ENCODE results near the gene ZNF627.
A peak's percentile ranks its signal among the peaks of the same experiment; 100 is the strongest.

ZNF627 gene

DNA sequence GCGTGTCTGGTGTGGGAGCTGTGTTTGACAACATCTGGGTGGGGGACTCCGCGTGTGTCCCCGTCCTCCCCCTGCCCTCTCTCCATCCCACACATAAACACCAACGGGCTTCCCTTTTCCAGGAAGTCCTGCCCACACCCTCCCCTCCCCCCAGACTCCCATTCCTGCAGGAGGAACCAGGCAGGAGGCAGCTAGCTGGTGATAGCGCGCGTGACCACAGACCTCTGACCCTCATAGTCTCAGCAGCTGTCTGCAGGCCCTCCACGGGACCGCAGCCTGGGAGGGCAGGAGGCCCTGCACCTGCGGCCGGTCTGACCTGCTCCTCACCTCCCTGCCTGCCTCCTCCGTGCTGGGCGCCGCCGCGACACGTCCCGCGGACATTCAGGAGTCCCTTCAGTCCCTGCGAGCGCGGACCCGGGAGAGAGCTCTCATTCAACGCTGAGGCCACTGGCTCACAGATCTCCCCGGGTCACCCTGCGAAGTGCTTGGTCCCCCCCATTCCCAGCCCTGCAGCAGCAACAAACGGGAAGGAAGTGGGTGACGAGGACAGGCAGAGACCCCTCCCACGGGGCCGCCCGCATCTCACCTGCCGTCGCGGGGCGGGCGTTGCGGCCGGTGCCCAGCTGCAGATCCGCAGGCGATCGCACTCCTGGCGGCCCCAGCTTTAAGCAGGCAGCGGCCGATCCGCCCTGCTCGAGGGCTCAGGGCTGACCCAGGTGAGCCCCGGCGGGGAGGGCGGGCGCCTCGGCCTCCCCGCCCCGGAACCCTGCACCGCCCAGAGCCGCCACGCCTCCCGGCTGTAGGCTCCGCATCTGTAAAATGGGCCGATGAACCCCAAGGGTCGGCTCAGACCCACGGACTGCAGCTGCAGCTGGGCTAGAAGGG lies 18.8 kb upstream of the ZNF627 start:
- H3K9me3 ChIP-seq (ENCODE audit: insufficient read depth, low read length, severe bottlenecking) = no peaks in the 10 kb centered on the region
- H3K79me2 ChIP-seq (ENCODE audit: insufficient read depth, low read length) = no peaks in the 10 kb centered on the region
- DNase-seq (no peak), ATAC-seq (ENCODE audit: insufficient read depth, low read depth) (no peak)
- H3K4me3 ChIP-seq (ENCODE audit: low read depth in 1 of 2, low read length in 2 of 2) = no peak overlapping the region
- no peaks in the 10 kb centered on the region for H3K27me3 ChIP-seq (ENCODE audit: insufficient read depth, low read length, poor library complexity)
- H3K27ac ChIP-seq (ENCODE audit: low read length) = no peak overlapping the region
- H3K9ac ChIP-seq (ENCODE audit: low read depth, low read length) = no peak overlapping the region
- no peaks in the 10 kb centered on the region for H4K20me1 ChIP-seq (ENCODE audit: insufficient read depth, low read length)
- H2AFZ ChIP-seq (ENCODE audit: low read depth, low read length) = no peak overlapping the region
- H3K4me2 ChIP-seq (ENCODE audit: insufficient read depth, low read length) = no peak overlapping the region
- TF ChIP-seq EZH2 (IDR thresholded peaks at IDR 0.05; ENCODE audit: borderline replicate concordance, low read depth, low read length, severe bottlenecking) = no peak
- TF ChIP-seq, protein P1, sequence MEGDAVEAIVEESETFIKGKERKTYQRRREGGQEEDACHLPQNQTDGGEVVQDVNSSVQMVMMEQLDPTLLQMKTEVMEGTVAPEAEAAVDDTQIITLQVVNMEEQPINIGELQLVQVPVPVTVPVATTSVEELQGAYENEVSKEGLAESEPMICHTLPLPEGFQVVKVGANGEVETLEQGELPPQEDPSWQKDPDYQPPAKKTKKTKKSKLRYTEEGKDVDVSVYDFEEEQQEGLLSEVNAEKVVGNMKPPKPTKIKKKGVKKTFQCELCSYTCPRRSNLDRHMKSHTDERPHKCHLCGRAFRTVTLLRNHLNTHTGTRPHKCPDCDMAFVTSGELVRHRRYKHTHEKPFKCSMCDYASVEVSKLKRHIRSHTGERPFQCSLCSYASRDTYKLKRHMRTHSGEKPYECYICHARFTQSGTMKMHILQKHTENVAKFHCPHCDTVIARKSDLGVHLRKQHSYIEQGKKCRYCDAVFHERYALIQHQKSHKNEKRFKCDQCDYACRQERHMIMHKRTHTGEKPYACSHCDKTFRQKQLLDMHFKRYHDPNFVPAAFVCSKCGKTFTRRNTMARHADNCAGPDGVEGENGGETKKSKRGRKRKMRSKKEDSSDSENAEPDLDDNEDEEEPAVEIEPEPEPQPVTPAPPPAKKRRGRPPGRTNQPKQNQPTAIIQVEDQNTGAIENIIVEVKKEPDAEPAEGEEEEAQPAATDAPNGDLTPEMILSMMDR (IDR thresholded peaks at IDR 0.05; ENCODE audit: borderline replicate concordance, extremely low read depth, low read length, poor library complexity, severe bottlenecking) = no peak
- peaks cover 20% of the 10 kb centered on the region for H3K4me1 ChIP-seq (ENCODE audit: insufficient read depth, low read length)
- no peaks in the 10 kb centered on the region for H3K36me3 ChIP-seq (ENCODE audit: insufficient read depth, low read length)

DNA sequence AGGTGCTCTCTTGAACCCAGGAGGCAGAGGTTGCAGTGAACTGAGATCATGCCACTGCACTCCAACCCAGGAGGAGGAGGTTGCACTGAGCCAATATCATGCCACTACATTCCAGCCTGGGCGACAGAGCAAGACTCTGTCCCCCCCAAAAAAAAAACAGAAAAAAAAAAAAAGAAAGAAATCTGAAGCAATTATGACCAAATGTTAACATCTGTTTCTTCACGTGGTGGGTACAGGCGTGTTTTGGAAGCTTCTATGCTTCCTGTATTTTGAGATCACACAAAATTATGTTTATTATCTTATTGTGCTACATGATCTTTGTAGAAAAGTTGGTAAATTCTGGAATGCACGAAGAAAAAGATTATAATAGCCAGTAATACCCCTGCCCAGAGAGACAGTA lies 17.2 kb upstream of the ZNF627 start:
- H4K20me1 ChIP-seq (ENCODE audit: insufficient read depth, low read length) = no peaks in the 10 kb centered on the region
- no peak overlapping the region for H3K4me3 ChIP-seq (ENCODE audit: low read depth in 1 of 2, low read length in 2 of 2)
- no peaks in the 10 kb centered on the region for H3K36me3 ChIP-seq (ENCODE audit: insufficient read depth, low read length)
- H3K4me1 ChIP-seq (ENCODE audit: insufficient read depth, low read length) = peaks cover 20% of the 10 kb centered on the region
- no peak overlapping the region for H3K9ac ChIP-seq (ENCODE audit: low read depth, low read length)
- H3K27me3 ChIP-seq (ENCODE audit: insufficient read depth, low read length, poor library complexity) = no peaks in the 10 kb centered on the region
- no peak overlapping the region for H3K27ac ChIP-seq (ENCODE audit: low read length)
- no peak overlapping the region for H2AFZ ChIP-seq (ENCODE audit: low read depth, low read length)
- no peak for TF ChIP-seq EZH2 (IDR thresholded peaks at IDR 0.05; ENCODE audit: borderline replicate concordance, low read depth, low read length, severe bottlenecking)
- TF ChIP-seq, protein P1 (IDR thresholded peaks at IDR 0.05; ENCODE audit: borderline replicate concordance, extremely low read depth, low read length, poor library complexity, severe bottlenecking) = no peak
- H3K4me2 ChIP-seq (ENCODE audit: insufficient read depth, low read length) = no peak overlapping the region
- DNase-seq (no peak), ATAC-seq (ENCODE audit: insufficient read depth, low read depth) (no peak)
- no peaks in the 10 kb centered on the region for H3K9me3 ChIP-seq (ENCODE audit: insufficient read depth, low read length, severe bottlenecking)
- no peaks in the 10 kb centered on the region for H3K79me2 ChIP-seq (ENCODE audit: insufficient read depth, low read length)

DNA sequence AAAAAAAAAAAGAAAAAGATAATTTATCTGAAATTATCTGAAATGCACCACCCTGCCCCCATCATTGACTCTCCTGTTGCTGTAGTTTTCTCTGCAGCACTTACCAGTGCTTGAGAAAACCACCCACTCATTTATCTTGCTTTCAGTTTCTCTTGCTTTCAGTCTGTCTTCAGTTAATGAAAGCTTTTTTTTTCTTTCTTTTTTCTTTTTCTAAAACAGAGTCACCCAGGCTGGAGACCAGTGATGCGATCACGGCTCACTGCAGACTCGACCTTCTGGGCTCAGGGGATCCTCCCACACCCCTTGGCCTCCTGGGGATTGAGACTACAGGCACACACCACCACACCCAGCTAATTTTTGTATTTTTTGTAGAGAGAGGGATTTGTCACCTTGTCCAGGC lies 15.5 kb upstream of the ZNF627 start:
- H3K27ac ChIP-seq (ENCODE audit: low read length) = peak overlapping the region; percentile 79
- peak overlapping the region; percentile 44 for H3K9ac ChIP-seq (ENCODE audit: low read depth, low read length)
- no peaks in the 10 kb centered on the region for H4K20me1 ChIP-seq (ENCODE audit: insufficient read depth, low read length)
- H3K36me3 ChIP-seq (ENCODE audit: insufficient read depth, low read length) = no peaks in the 10 kb centered on the region
- H3K27me3 ChIP-seq (ENCODE audit: insufficient read depth, low read length, poor library complexity) = no peaks in the 10 kb centered on the region
- H3K9me3 ChIP-seq (ENCODE audit: insufficient read depth, low read length, severe bottlenecking) = no peaks in the 10 kb centered on the region
- H2AFZ ChIP-seq (ENCODE audit: low read depth, low read length) = peak overlapping the region; percentile 71
- peak overlapping the region; percentile 20 for H3K4me2 ChIP-seq (ENCODE audit: insufficient read depth, low read length)
- TF ChIP-seq, protein P1 (IDR thresholded peaks at IDR 0.05; ENCODE audit: borderline replicate concordance, extremely low read depth, low read length, poor library complexity, severe bottlenecking) = no peak
- TF ChIP-seq EZH2 (IDR thresholded peaks at IDR 0.05; ENCODE audit: borderline replicate concordance, low read depth, low read length, severe bottlenecking) = no peak
- H3K4me3 ChIP-seq (ENCODE audit: low read depth in 1 of 2, low read length in 2 of 2) = peak overlapping the region in 1 of 2 experiments; percentile 16; a peak in 1 of 4 replicates
- H3K79me2 ChIP-seq (ENCODE audit: insufficient read depth, low read length) = no peaks in the 10 kb centered on the region
- H3K4me1 ChIP-seq (ENCODE audit: insufficient read depth, low read length) = peaks cover 20% of the 10 kb centered on the region
- DNase-seq = peak; percentile 63
- peak; percentile 85 for ATAC-seq (ENCODE audit: insufficient read depth, low read depth)

Data from DND-41 (cell line).